Measurements from ENCODE around the gene MYRIP. TPM values are rescaled to one million over a fixed set of nuclear protein-coding genes. Genes with fewer than 3 reads are reported as not detected.

The MYRIP gene
- total RNA-seq, 1 experiment from 2014 or later, result 1.6 TPM

DNA sequence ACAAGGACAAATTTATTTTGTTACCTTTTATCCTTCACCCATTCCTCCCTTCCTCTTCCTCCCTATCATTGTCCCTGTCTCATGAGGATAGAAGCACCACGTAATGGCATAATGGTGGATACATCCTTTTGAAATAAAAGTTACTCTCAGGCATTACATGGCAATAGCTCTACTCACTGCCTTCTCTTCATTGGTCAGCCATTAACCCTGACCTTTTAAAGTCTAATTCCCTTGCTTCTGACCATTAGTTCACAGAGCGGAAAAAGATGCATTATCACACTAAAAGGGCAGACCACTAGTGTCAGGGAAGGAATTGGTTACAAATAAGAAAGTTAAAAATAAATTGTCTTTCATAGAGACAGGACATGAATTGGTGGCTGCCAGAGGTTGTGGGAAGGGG is 445.5 kb downstream of the MYRIP start:
- ATAC-seq (no peak), DNase-seq (ENCODE audit: low spot score) (no peak)
- ChIA-PET CTCF (interaction anchor here (0.9 to 1.2 kb wide), 3 partner anchors 9 to 63 kb away, joined by 3 to 6 read pairs (median 3); no protein-coding TSS in a partner anchor), POLR2A (no interaction called here)
- H3K4me1 Mint-ChIP-seq, result peaks cover 15% of the 10 kb centered on the region
- no peaks in the 10 kb centered on the region for H3K36me3 Mint-ChIP-seq
- H3K4me3 Mint-ChIP-seq, result no peak overlapping the region
- TF ChIP-seq, protein P1, sequence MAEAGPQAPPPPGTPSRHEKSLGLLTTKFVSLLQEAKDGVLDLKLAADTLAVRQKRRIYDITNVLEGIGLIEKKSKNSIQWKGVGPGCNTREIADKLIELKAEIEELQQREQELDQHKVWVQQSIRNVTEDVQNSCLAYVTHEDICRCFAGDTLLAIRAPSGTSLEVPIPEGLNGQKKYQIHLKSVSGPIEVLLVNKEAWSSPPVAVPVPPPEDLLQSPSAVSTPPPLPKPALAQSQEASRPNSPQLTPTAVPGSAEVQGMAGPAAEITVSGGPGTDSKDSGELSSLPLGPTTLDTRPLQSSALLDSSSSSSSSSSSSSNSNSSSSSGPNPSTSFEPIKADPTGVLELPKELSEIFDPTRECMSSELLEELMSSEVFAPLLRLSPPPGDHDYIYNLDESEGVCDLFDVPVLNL (CRISPR knock-in tag; IDR thresholded peaks at IDR 0.05; ENCODE audit: borderline replicate concordance, low read depth), result no peak
- TF ChIP-seq AFF4 (CRISPR knock-in tag; IDR thresholded peaks at IDR 0.05; ENCODE audit: borderline replicate concordance) (no peak), PREB (CRISPR knock-in tag; IDR thresholded peaks at IDR 0.05; ENCODE audit: borderline replicate concordance) (no peak), NR3C1 (CRISPR knock-in tag; conservative IDR thresholded peaks at IDR 0.05; ENCODE audit: low read depth) (no peak), ZNF423 (CRISPR knock-in tag; IDR thresholded peaks at IDR 0.05) (no peak), TP53 (CRISPR knock-in tag; IDR thresholded peaks at IDR 0.05) (no peak), IRF2 (CRISPR knock-in tag; IDR thresholded peaks at IDR 0.05; ENCODE audit: borderline replicate concordance, low read depth) (no peak), SOX15 (CRISPR knock-in tag; IDR thresholded peaks at IDR 0.05) (no peak), GRHL2 (CRISPR knock-in tag; IDR thresholded peaks at IDR 0.05; ENCODE audit: insufficient replicate concordance, severe bottlenecking) (no peak)
- no peaks in the 10 kb centered on the region for H3K27me3 Mint-ChIP-seq (ENCODE audit: low read depth)
- no peaks in the 10 kb centered on the region for H3K9me3 Mint-ChIP-seq
- H3K27ac Mint-ChIP-seq, result peak overlapping the region; percentile 47; the same call in 1 of the 2 replicates

DNA sequence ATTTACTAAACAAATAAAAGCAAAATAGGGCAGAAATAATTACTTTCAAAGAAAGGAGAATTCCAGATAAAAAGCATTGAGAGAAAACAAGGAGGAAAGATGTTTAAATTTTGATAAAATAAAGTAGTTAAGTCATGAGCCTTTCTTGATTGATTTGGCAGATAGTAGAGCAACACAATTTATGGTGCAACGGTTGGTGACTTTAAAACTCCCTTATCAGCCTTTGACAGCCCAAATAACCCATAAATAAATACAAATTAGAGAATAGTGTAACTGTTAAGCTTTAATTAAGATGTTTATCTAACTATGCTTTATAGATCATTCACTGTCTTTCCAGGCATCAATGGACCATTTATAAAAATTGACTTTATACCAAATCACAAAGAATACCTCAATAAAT is 446.1 kb downstream of the MYRIP start:
- Mint-ChIP-seq H3K9me3 (no peaks in the 10 kb centered on the region), H3K27ac (no peak overlapping the region), H3K4me3 (no peak overlapping the region), H3K4me1 (peaks cover 15% of the 10 kb centered on the region), H3K27me3 (ENCODE audit: low read depth) (no peaks in the 10 kb centered on the region), H3K36me3 (no peaks in the 10 kb centered on the region)
- ATAC-seq (no peak), DNase-seq (ENCODE audit: low spot score) (no peak)
- POLR2A ChIA-PET, result no interaction called here
- CTCF ChIA-PET, result no interaction called here
- TF ChIP-seq USF2 (CRISPR knock-in tag; IDR thresholded peaks at IDR 0.05), result no peak
- TF ChIP-seq ELF4 (CRISPR knock-in tag; IDR thresholded peaks at IDR 0.05; ENCODE audit: low read depth), result no peak
- no peak for TF ChIP-seq FOXK1 (CRISPR knock-in tag; IDR thresholded peaks at IDR 0.05)
- no peak for TF ChIP-seq ZNF219 (CRISPR knock-in tag; IDR thresholded peaks at IDR 0.05; ENCODE audit: borderline replicate concordance)
- TF ChIP-seq ZNF532 (CRISPR knock-in tag; IDR thresholded peaks at IDR 0.05; ENCODE audit: borderline replicate concordance), result no peak
- TF ChIP-seq ZNF317 (CRISPR knock-in tag; IDR thresholded peaks at IDR 0.05; ENCODE audit: borderline replicate concordance, low read depth), result no peak
- no peak for TF ChIP-seq ZNF121 (CRISPR knock-in tag; IDR thresholded peaks at IDR 0.05)
- no peak for TF ChIP-seq E2F1 (CRISPR knock-in tag; IDR thresholded peaks at IDR 0.05)
- TF ChIP-seq STAT6 (CRISPR knock-in tag; conservative IDR thresholded peaks at IDR 0.05; ENCODE audit: low read depth), result no peak
